SK-N-SH (cell line): Measurements from ENCODE around the gene PRRG4. TPM values are rescaled to one million over a fixed set of nuclear protein-coding genes. Genes with fewer than 3 reads are reported as not detected.

Experiments used
- CTCF ChIA-PET: fragments of 300-600, 350-600 bp; formaldehyde crosslinking; extraction: SDS; loops from one replicate; lab custom pipeline; 2021; lab: Yijun Ruan, JAX
- POLR2A ChIA-PET: fragments of 350-600 bp; sonication (Branson Sonifier 250); formaldehyde crosslinking; extraction: SDS; loops from one replicate; lab custom pipeline; 2020; ENCODE audit warnings: antibody characterized with exemption, inconsistent platforms; lab: Yijun Ruan, JAX
- DNase-seq: peaks from one replicate; pipeline ENCODE4 v3.0.0; 2012
- H2AFZ ChIP-seq: fragments of 200-600 bp; sonication (generic); 2 replicates; pipeline ENCODE4 v1.8.1; 2016; ENCODE audit warnings: antibody characterized with exemption, mild to moderate bottlenecking, low read depth
- H3F3A ChIP-seq: fragments of 200-600 bp; sonication (generic); replicated peaks from 2 replicates; pipeline ENCODE3; 2016; ENCODE audit warnings: antibody characterized with exemption, mild to moderate bottlenecking; ENCODE audit not compliant: insufficient read depth
- H3K27ac ChIP-seq, 2 experiments: fragments of 200-500 bp in 1 of 2; fragments of 200-600 bp in 1 of 2; sonication (Bioruptor generic) in 1 of 2; sonication (generic), shearing (Covaris generic) in 1 of 2; 2 replicates each; pipeline versions ENCODE4 v1.5.1 to v1.6.1; 2014 to 2016; ENCODE audit warnings: low read depth in 2 of 2, inconsistent platforms in 1 of 2, low read length in 1 of 2, mild to moderate bottlenecking in 1 of 2, mixed read lengths in 1 of 2
- H3K27me3 ChIP-seq: fragments of 200-600 bp; sonication (generic), shearing (Covaris generic); 2 replicates; pipeline ENCODE4 v1.6.1; 2016; ENCODE audit warnings: mixed run types; ENCODE audit not compliant: insufficient read depth
- H3K36me3 ChIP-seq, 2 experiments: fragments of 200-500 bp in 1 of 2; fragments of 200-600 bp in 1 of 2; sonication (Bioruptor generic) in 1 of 2; sonication (generic) in 1 of 2; replicated peaks in 1 of 2; 2 replicates each; pipeline versions ENCODE3 to v1.5.1; 2014 to 2016; ENCODE audit warnings: low read length in 1 of 2, mild to moderate bottlenecking in 1 of 2; ENCODE audit not compliant: insufficient read depth in 2 of 2, control insufficient read depth in 1 of 2
- H3K4me1 ChIP-seq, 2 experiments: fragments of 200-500 bp in 1 of 2; fragments of 200-600 bp in 1 of 2; sonication (Bioruptor generic) in 1 of 2; sonication (generic), shearing (Covaris generic) in 1 of 2; 2 replicates each; pipeline versions ENCODE4 v1.5.1 to v1.6.1; 2014 to 2016; ENCODE audit warnings: low read depth in 1 of 2, low read length in 1 of 2, mixed run types in 1 of 2; ENCODE audit not compliant: insufficient read depth in 2 of 2, control insufficient read depth in 1 of 2
- H3K4me2 ChIP-seq: fragments of 200-600 bp; sonication (generic), shearing (Covaris generic); 2 replicates; pipeline ENCODE4 v1.6.1; 2017; ENCODE audit warnings: mixed run types
- H3K4me3 ChIP-seq, 2 experiments: fragments of 200-500 bp in 1 of 2; fragments of 200-600 bp in 1 of 2; sonication (Bioruptor generic) in 1 of 2; sonication (generic), shearing (Covaris generic) in 1 of 2; 2 replicates each; pipeline versions ENCODE4 v1.5.1 to v1.8.1; 2014 to 2016; ENCODE audit warnings: low read depth in 2 of 2, inconsistent platforms in 1 of 2, low read length in 1 of 2, mild to moderate bottlenecking in 1 of 2, mixed read lengths in 1 of 2, moderate library complexity in 1 of 2
- H3K79me2 ChIP-seq: fragments of 200-600 bp; sonication (generic); 2 replicates; pipeline ENCODE4 v1.8.1; 2017; ENCODE audit warnings: mild to moderate bottlenecking; ENCODE audit not compliant: insufficient read depth
- H3K9ac ChIP-seq: fragments of 200-600 bp; sonication (generic); 2 replicates; pipeline ENCODE4 v1.6.1; 2017; ENCODE audit warnings: mixed run types
- H3K9me2 ChIP-seq: fragments of 200-600 bp; sonication (generic); 2 replicates; pipeline ENCODE4 v1.6.1; 2017; ENCODE audit warnings: mixed run types
- H3K9me3 ChIP-seq: fragments of 200-600 bp; sonication (generic); 2 replicates; pipeline ENCODE4 v1.6.1; 2017; ENCODE audit warnings: mixed run types, mild to moderate bottlenecking, moderate library complexity
- H4K20me1 ChIP-seq: fragments of 200-600 bp; sonication (generic); 2 replicates; pipeline ENCODE4 v1.6.1; 2017; ENCODE audit warnings: mild to moderate bottlenecking, mixed run types; ENCODE audit not compliant: insufficient read depth
- CTCF ChIP-seq: fragments of 200-600 bp; sonication (generic); IDR thresholded peaks from 2 replicates; pipeline ENCODE4 v1.6.1; 2017; ENCODE audit warnings: antibody characterized with exemption, mild to moderate bottlenecking, moderate library complexity
- EP300 ChIP-seq, 2 experiments: IDR thresholded peaks; 2 replicates each; pipeline versions ENCODE4 v1.4.0 to v1.6.1; 2012; ENCODE audit warnings: borderline replicate concordance in 1 of 2, low read depth in 1 of 2, low read length in 1 of 2
- FOSL2 ChIP-seq: IDR thresholded peaks from 2 replicates; pipeline ENCODE4 v1.4.0; 2012; ENCODE audit warnings: low read depth, mild to moderate bottlenecking, moderate library complexity, borderline replicate concordance
- FOXJ3 ChIP-seq: sonication (generic); formaldehyde crosslinking; IDR thresholded peaks from 2 replicates; pipeline ENCODE4 v1.5.1; 2020; ENCODE audit warnings: mild to moderate bottlenecking, missing genetic modification reagents
- GATA2 ChIP-seq: sonication (generic); formaldehyde crosslinking; IDR thresholded peaks from 2 replicates; pipeline ENCODE4 v1.5.0; 2020; ENCODE audit warnings: mild to moderate bottlenecking, missing genetic modification reagents
- MXI1 ChIP-seq: IDR thresholded peaks from 2 replicates; pipeline ENCODE4 v1.6.1; 2012; ENCODE audit warnings: mild to moderate bottlenecking, low read depth, low read length, improper control_type of control experiment
- POLR2AphosphoS5 ChIP-seq: IDR thresholded peaks from 2 replicates; pipeline ENCODE4 v1.6.1; 2012; ENCODE audit warnings: low read depth, low read length
- RCOR1 ChIP-seq: fragments of 150-350 bp; IDR thresholded peaks from 2 replicates; pipeline ENCODE4 v1.6.1; 2017; ENCODE audit warnings: antibody characterized with exemption, low read length
- RFX5 ChIP-seq: IDR thresholded peaks from 2 replicates; pipeline ENCODE4 v1.6.1; 2012; ENCODE audit warnings: mild to moderate bottlenecking, improper control_type of control experiment, low read length
- SMC3 ChIP-seq: IDR thresholded peaks from 2 replicates; pipeline ENCODE4 v1.6.1; 2012; ENCODE audit warnings: low read depth, low read length, improper control_type of control experiment
- whole genome bisulfite sequencing: methylation state at CpG from one replicate; pipeline ENCODE4 v1.1.6; 2017; ENCODE audit warnings: low lambda C conversion rate; 5-methylcytosine and 5-hydroxymethylcytosine counted together
- polyA plus RNA-seq, 3 experiments: library from polyadenylated mRNA; depleted of rRNA; stranded (reverse); fragments of >200 nt; gene quantifications; 2 replicates each; pipeline ENCODE4 v1.2.3, GENCODE V29; 2012
- TF ChIP-seq, protein P1 (sequence below): IDR thresholded peaks from 2 replicates; pipeline ENCODE4; 2012
- TF ChIP-seq, protein P2 (sequence below): IDR thresholded peaks from 2 replicates; pipeline ENCODE4 v1.4.0; 2012; ENCODE audit warnings: low read depth, borderline replicate concordance

The PRRG4 gene
- polyA plus RNA-seq, 1 of the 3 experiments (the other 2 are of a cell fraction) = 0.21 TPM

- H3K79me2 ChIP-seq = peaks cover 7% of the 10 kb centered on the region
- ChIA-PET CTCF (no interaction called here), POLR2A (no interaction called here)
- H3K9me2 ChIP-seq = no peaks in the 10 kb centered on the region
- H2AFZ ChIP-seq = no peak overlapping the region
- H3K9me3 ChIP-seq = no peaks in the 10 kb centered on the region
- H3K9ac ChIP-seq = no peak overlapping the region
- no peaks in the 10 kb centered on the region for H3F3A ChIP-seq
- TF ChIP-seq, protein P1, sequence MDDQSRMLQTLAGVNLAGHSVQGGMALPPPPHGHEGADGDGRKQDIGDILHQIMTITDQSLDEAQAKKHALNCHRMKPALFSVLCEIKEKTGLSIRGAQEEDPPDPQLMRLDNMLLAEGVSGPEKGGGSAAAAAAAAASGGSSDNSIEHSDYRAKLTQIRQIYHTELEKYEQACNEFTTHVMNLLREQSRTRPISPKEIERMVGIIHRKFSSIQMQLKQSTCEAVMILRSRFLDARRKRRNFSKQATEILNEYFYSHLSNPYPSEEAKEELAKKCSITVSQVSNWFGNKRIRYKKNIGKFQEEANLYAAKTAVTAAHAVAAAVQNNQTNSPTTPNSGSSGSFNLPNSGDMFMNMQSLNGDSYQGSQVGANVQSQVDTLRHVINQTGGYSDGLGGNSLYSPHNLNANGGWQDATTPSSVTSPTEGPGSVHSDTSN = no peak
- TF ChIP-seq RFX5 (no peak), RCOR1 (no peak), GATA2 (CRISPR knock-in tag) (no peak), FOSL2 (no peak), FOXJ3 (CRISPR knock-in tag) (no peak), SMC3 (no peak), MXI1 (no peak), EP300 (IDR thresholded peaks at IDR 0.05; ENCODE audit: borderline replicate concordance in 1 of 2, low read depth in 1 of 2, low read length in 1 of 2) (no peak)
- TF ChIP-seq, protein P2, sequence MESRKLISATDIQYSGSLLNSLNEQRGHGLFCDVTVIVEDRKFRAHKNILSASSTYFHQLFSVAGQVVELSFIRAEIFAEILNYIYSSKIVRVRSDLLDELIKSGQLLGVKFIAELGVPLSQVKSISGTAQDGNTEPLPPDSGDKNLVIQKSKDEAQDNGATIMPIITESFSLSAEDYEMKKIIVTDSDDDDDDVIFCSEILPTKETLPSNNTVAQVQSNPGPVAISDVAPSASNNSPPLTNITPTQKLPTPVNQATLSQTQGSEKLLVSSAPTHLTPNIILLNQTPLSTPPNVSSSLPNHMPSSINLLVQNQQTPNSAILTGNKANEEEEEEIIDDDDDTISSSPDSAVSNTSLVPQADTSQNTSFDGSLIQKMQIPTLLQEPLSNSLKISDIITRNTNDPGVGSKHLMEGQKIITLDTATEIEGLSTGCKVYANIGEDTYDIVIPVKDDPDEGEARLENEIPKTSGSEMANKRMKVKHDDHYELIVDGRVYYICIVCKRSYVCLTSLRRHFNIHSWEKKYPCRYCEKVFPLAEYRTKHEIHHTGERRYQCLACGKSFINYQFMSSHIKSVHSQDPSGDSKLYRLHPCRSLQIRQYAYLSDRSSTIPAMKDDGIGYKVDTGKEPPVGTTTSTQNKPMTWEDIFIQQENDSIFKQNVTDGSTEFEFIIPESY = no peak
- H3K36me3 ChIP-seq = no peaks in the 10 kb centered on the region
- H4K20me1 ChIP-seq = no peaks in the 10 kb centered on the region
- H3K4me2 ChIP-seq = no peak overlapping the region
- H3K27ac ChIP-seq = no peak overlapping the region
- H3K4me3 ChIP-seq = no peak overlapping the region
- peaks cover 0 to 8% of the 10 kb centered on the region in 2 experiments; a peak in 3 of 4 replicates for H3K4me1 ChIP-seq
- no peaks in the 10 kb centered on the region for H3K27me3 ChIP-seq
- no peak for DNase-seq
Measured at GRCh38 chr11:32888805-32889204, 59.1 kb downstream of the PRRG4 start.

DNA sequence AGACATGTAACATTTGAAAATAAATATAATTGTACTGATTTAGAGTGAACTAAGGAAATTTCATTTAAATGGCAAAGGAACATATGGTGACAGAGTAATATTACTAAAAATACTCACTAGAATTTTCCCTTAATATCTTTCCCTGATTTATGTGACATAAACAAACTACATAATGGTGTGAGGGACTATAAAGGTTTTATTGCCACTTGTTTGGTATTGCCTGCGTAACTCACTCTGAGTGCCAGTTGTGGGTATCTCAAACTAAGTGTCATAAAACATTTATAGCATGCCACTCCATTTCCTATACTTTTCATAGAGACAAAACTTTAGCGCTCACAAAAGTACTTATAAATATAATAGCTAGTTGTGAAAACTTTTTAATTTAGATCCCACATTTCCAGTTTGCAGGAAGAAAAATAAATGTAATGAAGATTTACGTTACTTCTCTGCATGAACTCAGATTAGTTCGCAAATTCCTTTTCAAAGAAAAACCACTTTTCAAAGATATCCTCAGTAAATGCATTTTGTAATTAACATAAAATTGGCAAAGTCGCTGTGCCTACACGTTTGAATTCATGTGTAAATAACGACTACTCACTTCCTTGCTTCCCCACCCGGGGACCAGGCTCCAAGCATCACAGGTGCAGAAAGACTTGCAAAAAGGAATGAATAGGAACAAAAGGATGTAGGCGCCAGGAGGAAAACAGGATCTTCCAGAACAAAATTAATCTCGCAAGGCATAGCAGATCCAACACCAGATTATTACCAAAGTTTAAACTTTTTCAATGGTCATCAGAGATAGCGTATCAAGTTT, 61.3 kb downstream of the PRRG4 start:
- Histone ChIP-seq H3K4me3 (peak overlapping the region in 1 of 2 experiments; percentile 81; a peak in 2 of 4 replicates), H3K9me3 (no peaks in the 10 kb centered on the region), H3K4me1 (peaks cover 9 to 22% of the 10 kb centered on the region in 2 experiments; a peak in 3 of 4 replicates), H3K4me2 (peak overlapping the region; percentile 85; the same call in 1 of the 2 replicates), H3F3A (peaks cover 8% of the 10 kb centered on the region), H3K27me3 (no peaks in the 10 kb centered on the region), H2AFZ (no peak overlapping the region), H4K20me1 (peaks cover 6% of the 10 kb centered on the region), H3K27ac (no peak overlapping the region), H3K9me2 (no peaks in the 10 kb centered on the region), H3K36me3 (no peaks in the 10 kb centered on the region), H3K9ac (no peak overlapping the region; the same call in 1 of the 2 replicates), H3K79me2 (peaks cover 29% of the 10 kb centered on the region)
- WGBS = 91% methylated on average over 11 of the region's 11 CpGs
- CTCF ChIA-PET = no interaction called here
- POLR2A ChIA-PET = no interaction called here
- no peak for DNase-seq
- TF ChIP-seq POLR2AphosphoS5 (no peak), CTCF (no peak)
